ENCODE measurements around the gene PDE6A.

GRCh38 chr5:149863830-149864229 lies 80.8 kb downstream of the PDE6A start:
- TF ChIP-seq EZH2 (IDR thresholded peaks at IDR 0.05; ENCODE audit: insufficient read depth, poor library complexity, severe bottlenecking) (no peak), EZH2phosphoT487 (IDR thresholded peaks at IDR 0.05; ENCODE audit: insufficient read depth, low read depth) (no peak)
